Neural cell (in vitro differentiated cells): ENCODE data around the gene ITPR2. TPM values are rescaled to one million over a fixed set of nuclear protein-coding genes. Genes with fewer than 3 reads are reported as not detected.

ENCODE experiments used
- H2AFZ ChIP-seq: fragments of 200-600, 300-800 bp; sonication (generic), shearing (Covaris generic); 2 replicates; pipeline ENCODE4 v1.6.0; 2014; ENCODE audit warnings: low read depth, mild to moderate bottlenecking, antibody characterized with exemption, low read length, moderate library complexity
- H3F3A ChIP-seq: fragments of 200-600 bp; shearing (Covaris generic); 2 replicates; pipeline ENCODE4 v1.6.1; 2016; ENCODE audit warnings: mild to moderate bottlenecking, moderate library complexity, mixed read lengths, antibody characterized with exemption, low read length; ENCODE audit not compliant: insufficient read depth, poor library complexity, severe bottlenecking
- H3K27ac ChIP-seq: fragments of 200-600, 300-800 bp; sonication (generic), shearing (Covaris generic); 2 replicates; pipeline ENCODE4 v1.5.1; 2014; ENCODE audit warnings: mild to moderate bottlenecking, low read length, moderate library complexity
- H3K27me3 ChIP-seq: fragments of 300-800, 200-600 bp; sonication (generic), shearing (Covaris generic); 2 replicates; pipeline ENCODE4 v1.6.0; 2014; ENCODE audit warnings: mild to moderate bottlenecking, low read depth, low read length, moderate library complexity; ENCODE audit not compliant: insufficient read depth
- H3K36me3 ChIP-seq: fragments of 300-800, 200-600 bp; sonication (generic), shearing (Covaris generic); 2 replicates; pipeline ENCODE4 v1.5.1; 2014; ENCODE audit warnings: mild to moderate bottlenecking, antibody characterized with exemption, low read length, moderate library complexity; ENCODE audit not compliant: insufficient read depth
- H3K4me2 ChIP-seq: fragments of 300-800, 200-600 bp; sonication (generic), shearing (Covaris generic); 2 replicates; pipeline ENCODE4 v1.6.0; 2014; ENCODE audit warnings: mild to moderate bottlenecking, low read length
- H3K4me3 ChIP-seq: fragments of 300-800, 200-600 bp; sonication (generic), shearing (Covaris generic); 2 replicates; pipeline ENCODE4 v1.5.1; 2014; ENCODE audit warnings: mild to moderate bottlenecking, low read length, moderate library complexity
- H3K79me2 ChIP-seq: fragments of 200-600 bp; shearing (Covaris generic); replicated peaks from 2 replicates; pipeline ENCODE4 v1.6.0; 2014; ENCODE audit warnings: mild to moderate bottlenecking, low read length, moderate library complexity; ENCODE audit not compliant: insufficient read depth
- H3K9ac ChIP-seq: fragments of 300-800, 200-600 bp; sonication (generic), shearing (Covaris generic); 2 replicates; pipeline ENCODE4 v1.6.1; 2016; ENCODE audit warnings: mild to moderate bottlenecking, low read length, mixed read lengths
- H3K9me2 ChIP-seq: fragments of 200-600 bp; shearing (Covaris generic); 2 replicates; pipeline ENCODE4 v1.6.1; 2016; ENCODE audit warnings: mild to moderate bottlenecking, low read length, mixed read lengths; ENCODE audit not compliant: insufficient read depth
- H3K9me3 ChIP-seq: fragments of 200-600, 300-800 bp; sonication (generic), shearing (Covaris generic); 2 replicates; pipeline ENCODE4 v1.6.1; 2016; ENCODE audit warnings: mild to moderate bottlenecking, mixed run types, low read length, moderate library complexity, mixed read lengths
- H4K20me1 ChIP-seq: fragments of 200-600 bp; shearing (Covaris generic); 2 replicates; pipeline ENCODE4 v1.6.1; 2016; ENCODE audit warnings: mild to moderate bottlenecking, mixed run types; ENCODE audit not compliant: insufficient read depth
- EP300 ChIP-seq: fragments of 450-650 bp; conservative IDR thresholded peaks from 2 replicates; pipeline ENCODE4 v1.6.1; 2014; ENCODE audit warnings: antibody characterized with exemption, mild to moderate bottlenecking, moderate library complexity; ENCODE audit not compliant: poor library complexity, severe bottlenecking
- EZH2 ChIP-seq: fragments of 200-600, 300-800 bp; shearing (Covaris generic), sonication (generic); IDR thresholded peaks from 2 replicates; pipeline ENCODE4 v1.6.1; 2014; ENCODE audit warnings: antibody characterized with exemption, low read length, borderline replicate concordance, mild to moderate bottlenecking; ENCODE audit not compliant: insufficient read depth, poor library complexity, severe bottlenecking
- MXI1 ChIP-seq: fragments of 450-650 bp; conservative IDR thresholded peaks from 2 replicates; pipeline ENCODE4 v1.6.1; 2014; ENCODE audit warnings: antibody characterized with exemption, mild to moderate bottlenecking; ENCODE audit not compliant: poor library complexity, severe bottlenecking
- POLR2AphosphoS5 ChIP-seq: IDR thresholded peaks from 2 replicates; pipeline ENCODE4 v1.6.1; 2012
- RAD21 ChIP-seq: fragments of 450-650 bp; conservative IDR thresholded peaks from 2 replicates; pipeline ENCODE4 v1.6.1; 2014; ENCODE audit warnings: antibody characterized with exemption, mild to moderate bottlenecking, moderate library complexity
- SMC3 ChIP-seq: fragments of 450-650 bp; conservative IDR thresholded peaks from 2 replicates; pipeline ENCODE4 v1.6.1; 2014; ENCODE audit warnings: antibody characterized with exemption, mild to moderate bottlenecking, moderate library complexity; ENCODE audit not compliant: poor library complexity
- TAF1 ChIP-seq: IDR thresholded peaks from 2 replicates; pipeline ENCODE4 v1.6.1; 2012; ENCODE audit warnings: low read depth
- polyA plus RNA-seq: library from polyadenylated mRNA; depleted of rRNA; stranded (reverse); fragments of >200 nt; gene quantifications from 2 replicates; pipeline ENCODE4 v1.2.3, GENCODE V29; 2014
- TF ChIP-seq, protein P1 (sequence below): fragments of 450-650 bp; IDR thresholded peaks from 2 replicates; pipeline ENCODE4 v1.5.1; 2014; ENCODE audit warnings: antibody characterized with exemption, mild to moderate bottlenecking, moderate library complexity; ENCODE audit not compliant: poor library complexity, severe bottlenecking
- TF ChIP-seq, protein P2 (sequence below): IDR thresholded peaks from 2 replicates; pipeline ENCODE4 v1.6.1; 2012; ENCODE audit warnings: borderline replicate concordance

The ITPR2 gene
- polyA plus RNA-seq, 1 donor from 2014 or later: 2.0 TPM

DNA sequence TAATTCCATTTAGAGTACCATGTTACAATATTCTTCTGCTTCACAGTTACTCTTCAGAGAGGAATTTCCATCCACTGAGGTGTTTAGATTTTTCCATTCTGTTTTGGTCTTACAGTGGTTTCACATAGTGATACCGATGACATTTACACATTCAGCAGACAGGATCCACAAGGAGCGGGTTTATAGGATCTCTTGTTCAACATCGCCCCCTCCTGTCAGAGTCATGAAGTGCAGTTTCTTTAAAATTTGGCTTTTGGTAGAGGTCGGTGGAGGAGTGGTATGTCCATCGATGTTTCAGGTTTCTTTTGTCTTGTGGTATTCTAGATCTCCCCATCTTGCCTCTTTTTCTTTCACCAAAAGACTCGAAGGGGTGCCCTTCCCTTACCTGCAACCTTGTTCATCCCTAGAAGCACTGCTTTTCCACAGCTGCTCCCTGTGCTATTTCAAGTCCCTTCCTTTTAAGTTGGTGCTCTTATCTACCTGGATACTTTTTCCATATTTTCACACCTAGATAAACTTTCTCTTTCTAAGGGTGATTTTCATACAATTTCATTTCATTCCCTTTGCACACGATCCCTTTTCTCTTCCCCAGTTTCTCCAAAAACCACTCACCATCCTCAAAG, 181.3 kb downstream of the ITPR2 start:
- H3F3A ChIP-seq: no peaks in the 10 kb centered on the region
- H2AFZ ChIP-seq: no peak overlapping the region
- no peak overlapping the region for H3K4me3 ChIP-seq
- no peak overlapping the region for H3K27ac ChIP-seq
- H4K20me1 ChIP-seq: no peaks in the 10 kb centered on the region
- H3K9ac ChIP-seq: no peak overlapping the region
- H3K27me3 ChIP-seq: no peaks in the 10 kb centered on the region
- H3K9me3 ChIP-seq: no peaks in the 10 kb centered on the region
- TF ChIP-seq RAD21 (peak; percentile 92), POLR2AphosphoS5 (no peak), SMC3 (peak; percentile 93), MXI1 (no peak), EZH2 (no peak)
- TF ChIP-seq, protein P1, sequence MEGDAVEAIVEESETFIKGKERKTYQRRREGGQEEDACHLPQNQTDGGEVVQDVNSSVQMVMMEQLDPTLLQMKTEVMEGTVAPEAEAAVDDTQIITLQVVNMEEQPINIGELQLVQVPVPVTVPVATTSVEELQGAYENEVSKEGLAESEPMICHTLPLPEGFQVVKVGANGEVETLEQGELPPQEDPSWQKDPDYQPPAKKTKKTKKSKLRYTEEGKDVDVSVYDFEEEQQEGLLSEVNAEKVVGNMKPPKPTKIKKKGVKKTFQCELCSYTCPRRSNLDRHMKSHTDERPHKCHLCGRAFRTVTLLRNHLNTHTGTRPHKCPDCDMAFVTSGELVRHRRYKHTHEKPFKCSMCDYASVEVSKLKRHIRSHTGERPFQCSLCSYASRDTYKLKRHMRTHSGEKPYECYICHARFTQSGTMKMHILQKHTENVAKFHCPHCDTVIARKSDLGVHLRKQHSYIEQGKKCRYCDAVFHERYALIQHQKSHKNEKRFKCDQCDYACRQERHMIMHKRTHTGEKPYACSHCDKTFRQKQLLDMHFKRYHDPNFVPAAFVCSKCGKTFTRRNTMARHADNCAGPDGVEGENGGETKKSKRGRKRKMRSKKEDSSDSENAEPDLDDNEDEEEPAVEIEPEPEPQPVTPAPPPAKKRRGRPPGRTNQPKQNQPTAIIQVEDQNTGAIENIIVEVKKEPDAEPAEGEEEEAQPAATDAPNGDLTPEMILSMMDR: peak; percentile 88
- H3K4me2 ChIP-seq: no peak overlapping the region
- no peaks in the 10 kb centered on the region for H3K36me3 ChIP-seq
- H3K79me2 ChIP-seq: no peaks in the 10 kb centered on the region
- no peaks in the 10 kb centered on the region for H3K9me2 ChIP-seq

DNA sequence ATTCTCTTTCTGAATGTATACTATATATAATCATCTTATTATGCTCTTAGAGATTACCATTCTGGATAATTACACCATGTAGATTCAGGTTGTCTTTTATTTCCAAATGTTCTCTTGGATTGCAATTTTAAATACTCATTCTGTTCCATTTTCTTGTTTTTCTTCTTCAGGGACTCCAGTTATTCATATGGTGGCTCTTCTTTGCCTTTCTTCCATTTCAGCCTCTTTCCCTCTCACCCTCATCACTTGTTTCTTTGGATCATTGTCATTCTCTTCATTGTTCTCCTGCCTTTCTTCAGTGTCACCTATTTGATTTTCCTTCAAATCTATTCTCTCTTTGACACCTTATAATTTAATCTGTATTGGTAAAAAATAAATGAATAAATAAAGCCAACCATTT, 182.0 kb downstream of the ITPR2 start:
- Histone ChIP-seq H3K36me3 (no peaks in the 10 kb centered on the region), H3K9me2 (no peaks in the 10 kb centered on the region), H3K9me3 (no peaks in the 10 kb centered on the region), H3K27ac (no peak overlapping the region), H3K4me3 (no peak overlapping the region), H3K9ac (no peak overlapping the region), H3F3A (no peaks in the 10 kb centered on the region), H3K4me2 (no peak overlapping the region), H2AFZ (no peak overlapping the region), H3K79me2 (no peaks in the 10 kb centered on the region), H3K27me3 (no peaks in the 10 kb centered on the region), H4K20me1 (no peaks in the 10 kb centered on the region)
- TF ChIP-seq POLR2AphosphoS5 (no peak), EP300 (no peak), TAF1 (no peak), SMC3 (no peak), EZH2 (no peak), RAD21 (no peak), MXI1 (no peak)
- TF ChIP-seq, protein P1: no peak
- TF ChIP-seq, protein P2, sequence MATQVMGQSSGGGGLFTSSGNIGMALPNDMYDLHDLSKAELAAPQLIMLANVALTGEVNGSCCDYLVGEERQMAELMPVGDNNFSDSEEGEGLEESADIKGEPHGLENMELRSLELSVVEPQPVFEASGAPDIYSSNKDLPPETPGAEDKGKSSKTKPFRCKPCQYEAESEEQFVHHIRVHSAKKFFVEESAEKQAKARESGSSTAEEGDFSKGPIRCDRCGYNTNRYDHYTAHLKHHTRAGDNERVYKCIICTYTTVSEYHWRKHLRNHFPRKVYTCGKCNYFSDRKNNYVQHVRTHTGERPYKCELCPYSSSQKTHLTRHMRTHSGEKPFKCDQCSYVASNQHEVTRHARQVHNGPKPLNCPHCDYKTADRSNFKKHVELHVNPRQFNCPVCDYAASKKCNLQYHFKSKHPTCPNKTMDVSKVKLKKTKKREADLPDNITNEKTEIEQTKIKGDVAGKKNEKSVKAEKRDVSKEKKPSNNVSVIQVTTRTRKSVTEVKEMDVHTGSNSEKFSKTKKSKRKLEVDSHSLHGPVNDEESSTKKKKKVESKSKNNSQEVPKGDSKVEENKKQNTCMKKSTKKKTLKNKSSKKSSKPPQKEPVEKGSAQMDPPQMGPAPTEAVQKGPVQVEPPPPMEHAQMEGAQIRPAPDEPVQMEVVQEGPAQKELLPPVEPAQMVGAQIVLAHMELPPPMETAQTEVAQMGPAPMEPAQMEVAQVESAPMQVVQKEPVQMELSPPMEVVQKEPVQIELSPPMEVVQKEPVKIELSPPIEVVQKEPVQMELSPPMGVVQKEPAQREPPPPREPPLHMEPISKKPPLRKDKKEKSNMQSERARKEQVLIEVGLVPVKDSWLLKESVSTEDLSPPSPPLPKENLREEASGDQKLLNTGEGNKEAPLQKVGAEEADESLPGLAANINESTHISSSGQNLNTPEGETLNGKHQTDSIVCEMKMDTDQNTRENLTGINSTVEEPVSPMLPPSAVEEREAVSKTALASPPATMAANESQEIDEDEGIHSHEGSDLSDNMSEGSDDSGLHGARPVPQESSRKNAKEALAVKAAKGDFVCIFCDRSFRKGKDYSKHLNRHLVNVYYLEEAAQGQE: no peak
